Lung (tissue), 12 donors: ENCODE measurements around the gene APOL3. TPM values are rescaled to one million over a fixed set of nuclear protein-coding genes. Genes with fewer than 3 reads are reported as not detected.
"Not testable (repeated sequence)": the region's sequence is repeated elsewhere in the genome, so short reads cannot be mapped to it uniquely, and the experiment has no call there.

ENCODE experiments used
- ATAC-seq: fragments of 200-7000 bp; cut with Tn5 transposase; one replicate; pipeline ENCODE4 v1.9.1; 2020; ENCODE audit warnings: moderate number of reproducible peaks; ENCODE audit not compliant: insufficient read depth, low FRiP score
- DNase-seq, 3 donors: peaks; one replicate each; pipeline ENCODE4 v3.0.0-alpha.2; 2013 to 2017
- H3K27ac ChIP-seq, 2 donors: one replicate each; pipeline ENCODE4 v1.5.1; 2013; ENCODE audit warnings: mild to moderate bottlenecking in 2 of 2, moderate library complexity in 2 of 2, control low read depth in 1 of 2, inconsistent platforms in 1 of 2, low read depth in 1 of 2, low read length in 1 of 2
- H3K27me3 ChIP-seq, 3 donors: one replicate each; pipeline ENCODE4 v1.5.1; 2013; ENCODE audit warnings: low read length in 2 of 3; ENCODE audit not compliant: control insufficient read depth in 3 of 3, insufficient read depth in 3 of 3
- H3K36me3 ChIP-seq, 4 donors: one replicate each; pipeline ENCODE4 v1.5.1; 2013; ENCODE audit warnings: low read length in 4 of 4, mild to moderate bottlenecking in 1 of 4, moderate library complexity in 1 of 4; ENCODE audit not compliant: control insufficient read depth in 4 of 4, insufficient read depth in 4 of 4
- H3K4me1 ChIP-seq, 5 donors: one replicate each; pipeline ENCODE4 v1.5.1; 2013; ENCODE audit warnings: low read length in 5 of 5, mild to moderate bottlenecking in 2 of 5, moderate library complexity in 1 of 5; ENCODE audit not compliant: control insufficient read depth in 5 of 5, insufficient read depth in 5 of 5
- H3K4me3 ChIP-seq: one replicate; pipeline ENCODE4 v1.5.1; 2013; ENCODE audit warnings: mild to moderate bottlenecking, control low read depth, moderate library complexity
- H3K9ac ChIP-seq, 2 donors: one replicate each; pipeline ENCODE4 v1.5.1; 2013; ENCODE audit warnings: low read length in 2 of 2, control low read depth in 1 of 2; ENCODE audit not compliant: insufficient read depth in 1 of 2
- H3K9me3 ChIP-seq, 4 donors: one replicate each; pipeline ENCODE4 v1.5.1; 2013; ENCODE audit warnings: low read length in 3 of 4, mild to moderate bottlenecking in 1 of 4, moderate library complexity in 1 of 4; ENCODE audit not compliant: control insufficient read depth in 4 of 4, insufficient read depth in 3 of 4
- WGBS, 2 donors: extraction: QIAGEN DNeasy Blood & Tissue Kit; methylation state at CpG; one replicate each; pipeline ENCODE4 v1.1.7; 2013; 5-methylcytosine and 5-hydroxymethylcytosine counted together
- polyA plus RNA-seq, 2 donors: library from polyadenylated mRNA; stranded (reverse); fragments of 200-250 nt; gene quantifications; one replicate each; pipeline ENCODE4 v1.2.1, GENCODE V29; 2013
- total RNA-seq, 2 donors: library from RNA; depleted of rRNA in 1 of 2; stranded (reverse); fragments of >200 nt in 1 of 2; gene quantifications; one replicate each; pipeline ENCODE4 v1.2.1, GENCODE V29; 2014 to 2021
- TF ChIP-seq, protein P1 (sequence below): IDR thresholded peaks from 2 replicates; pipeline ENCODE4 v1.5.1; 2012; ENCODE audit warnings: mild to moderate bottlenecking; ENCODE audit errors: control extremely low read depth, extremely low read depth
- donor health status: control.
- donor health status: control.
- donor health status: Bipolar disorder and iron deficiency.
- donor health status: healthy.
- donor health status: DM: yes; HTN: yes; CAD: no.

APOL3 gene
- total and polyA plus RNA-seq, 4 donors, result 26.2 to 50.9 (median 44.7) TPM

DNA sequence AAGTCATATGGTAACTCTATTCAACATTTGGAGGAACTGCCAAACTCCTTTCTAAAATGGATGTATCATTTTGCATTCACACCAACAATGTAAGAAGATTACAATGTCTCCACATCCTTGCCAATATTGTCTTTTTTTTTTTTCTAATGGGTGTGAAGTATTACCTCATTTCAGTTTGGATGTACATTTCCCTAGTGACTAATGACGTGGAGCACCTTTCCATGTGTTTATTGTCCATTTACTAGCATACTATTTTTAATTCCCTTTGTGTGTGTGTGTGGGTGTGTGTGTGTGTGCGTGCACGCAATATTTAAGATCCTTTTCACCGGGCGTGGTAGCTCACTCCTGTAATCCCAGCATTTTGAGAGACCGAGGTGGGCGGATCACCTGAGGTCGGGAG, 62.7 kb downstream of the APOL3 start:
- no peak for ATAC-seq
- Histone ChIP-seq H3K4me1 (no peaks in the 10 kb centered on the region), H3K4me3 (no peak overlapping the region), H3K9me3 (peaks cover 0 to 2% (median 0%) of the 10 kb centered on the region in 4 donors), H3K27ac (no peak overlapping the region), H3K36me3 (no peaks in the 10 kb centered on the region), H3K27me3 (no peaks in the 10 kb centered on the region), H3K9ac (no peak overlapping the region)
- WGBS, 2 donors, result 83 to 96% methylated on average over 8 of the region's 8 CpGs
- TF ChIP-seq, protein P1, sequence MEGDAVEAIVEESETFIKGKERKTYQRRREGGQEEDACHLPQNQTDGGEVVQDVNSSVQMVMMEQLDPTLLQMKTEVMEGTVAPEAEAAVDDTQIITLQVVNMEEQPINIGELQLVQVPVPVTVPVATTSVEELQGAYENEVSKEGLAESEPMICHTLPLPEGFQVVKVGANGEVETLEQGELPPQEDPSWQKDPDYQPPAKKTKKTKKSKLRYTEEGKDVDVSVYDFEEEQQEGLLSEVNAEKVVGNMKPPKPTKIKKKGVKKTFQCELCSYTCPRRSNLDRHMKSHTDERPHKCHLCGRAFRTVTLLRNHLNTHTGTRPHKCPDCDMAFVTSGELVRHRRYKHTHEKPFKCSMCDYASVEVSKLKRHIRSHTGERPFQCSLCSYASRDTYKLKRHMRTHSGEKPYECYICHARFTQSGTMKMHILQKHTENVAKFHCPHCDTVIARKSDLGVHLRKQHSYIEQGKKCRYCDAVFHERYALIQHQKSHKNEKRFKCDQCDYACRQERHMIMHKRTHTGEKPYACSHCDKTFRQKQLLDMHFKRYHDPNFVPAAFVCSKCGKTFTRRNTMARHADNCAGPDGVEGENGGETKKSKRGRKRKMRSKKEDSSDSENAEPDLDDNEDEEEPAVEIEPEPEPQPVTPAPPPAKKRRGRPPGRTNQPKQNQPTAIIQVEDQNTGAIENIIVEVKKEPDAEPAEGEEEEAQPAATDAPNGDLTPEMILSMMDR, result no peak
- no peak for DNase-seq

DNA sequence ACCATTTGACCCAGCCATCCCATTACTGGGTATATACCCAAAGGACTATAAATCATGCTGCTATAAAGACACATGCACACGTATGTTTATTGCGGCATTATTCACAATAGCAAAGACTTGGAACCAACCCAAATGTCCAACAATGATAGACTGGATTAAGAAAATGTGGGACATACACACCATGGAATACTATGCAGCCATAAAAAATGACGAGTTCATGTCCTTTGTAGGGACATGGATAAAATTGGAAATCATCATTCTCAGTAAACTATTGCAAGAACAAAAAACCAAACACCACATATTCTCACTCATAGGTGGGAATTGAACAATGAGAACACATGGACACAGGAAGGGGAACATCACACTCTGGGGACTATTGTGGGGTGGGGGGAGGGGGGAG, 69.8 kb downstream of the APOL3 start:
- ATAC-seq, H3K36me3 ChIP-seq, H3K27ac ChIP-seq, H3K27me3 ChIP-seq, H3K4me1 ChIP-seq, H3K9ac ChIP-seq, H3K4me3 ChIP-seq, H3K9me3 ChIP-seq, DNase-seq: not testable (repeated sequence)
- 55 to 81% methylated on average over 1 of the region's 3 CpGs for WGBS, 2 donors

Other genes starting within 250 kb of the APOL3 start
- 100 to 1,000 TPM in 1 of 2 donors, 10 to 100 TPM in 1; 63.3 to 195 TPM for gene RBFOX2, start 131.9 kb downstream of the APOL3 start, total RNA-seq
- 10 to 100 TPM; 16.5 to 23.4 TPM for gene RBFOX2, start 131.9 kb downstream of the APOL3 start, polyA plus RNA-seq
- gene APOL4, start 41.1 kb upstream of the APOL3 start, total RNA-seq, result 10 to 100 TPM in 1 of 2 donors, 1 to 10 TPM in 1; 9.8 to 15.9 TPM
- 1 to 10 TPM; 5.9 to 8.4 TPM for gene APOL4, start 41.1 kb upstream of the APOL3 start, polyA plus RNA-seq
- gene APOL2, start 78.8 kb upstream of the APOL3 start, total RNA-seq, result 10 to 100 TPM; 36.3 to 46.3 TPM
- 10 to 100 TPM; 29.5 to 34.4 TPM for gene APOL2, start 78.8 kb upstream of the APOL3 start, polyA plus RNA-seq
- gene APOL1, start 92.4 kb upstream of the APOL3 start, total RNA-seq, result 10 to 100 TPM; 32.3 to 75.0 TPM
- gene APOL1, start 92.4 kb upstream of the APOL3 start, polyA plus RNA-seq, result 10 to 100 TPM; 39.6 to 60.8 TPM
- 100 to 1,000 TPM; 398 to 667 TPM for gene MYH9, start 227.2 kb upstream of the APOL3 start, total RNA-seq
- 100 to 1,000 TPM; 184 to 266 TPM for gene MYH9, start 227.2 kb upstream of the APOL3 start, polyA plus RNA-seq